ENCODE results near the gene TEAD2.

- TF ChIP-seq CTCF (IDR thresholded peaks at IDR 0.05) (no peak), POLR2A (IDR thresholded peaks at IDR 0.05) (no peak)
Measured at GRCh38 chr19:49356382-49356781, 5.8 kb downstream of the TEAD2 start.

Data from adrenal gland (tissue), 5 donors.